Stimulated activated CD4-positive, alpha-beta T cell treated with anti-CD3 and anti-CD28 coated beads, Interleukin-15, amount 100 ng/mL, for 48 hours (primary cell): ENCODE results near the gene NF2.

ENCODE experiments used
- DNase-seq, 2 donors: peaks; one replicate each; pipeline ENCODE4 v3.0.0-alpha.2; 2020; ENCODE audit warnings: low read depth in 2 of 2

NF2 gene

DNA sequence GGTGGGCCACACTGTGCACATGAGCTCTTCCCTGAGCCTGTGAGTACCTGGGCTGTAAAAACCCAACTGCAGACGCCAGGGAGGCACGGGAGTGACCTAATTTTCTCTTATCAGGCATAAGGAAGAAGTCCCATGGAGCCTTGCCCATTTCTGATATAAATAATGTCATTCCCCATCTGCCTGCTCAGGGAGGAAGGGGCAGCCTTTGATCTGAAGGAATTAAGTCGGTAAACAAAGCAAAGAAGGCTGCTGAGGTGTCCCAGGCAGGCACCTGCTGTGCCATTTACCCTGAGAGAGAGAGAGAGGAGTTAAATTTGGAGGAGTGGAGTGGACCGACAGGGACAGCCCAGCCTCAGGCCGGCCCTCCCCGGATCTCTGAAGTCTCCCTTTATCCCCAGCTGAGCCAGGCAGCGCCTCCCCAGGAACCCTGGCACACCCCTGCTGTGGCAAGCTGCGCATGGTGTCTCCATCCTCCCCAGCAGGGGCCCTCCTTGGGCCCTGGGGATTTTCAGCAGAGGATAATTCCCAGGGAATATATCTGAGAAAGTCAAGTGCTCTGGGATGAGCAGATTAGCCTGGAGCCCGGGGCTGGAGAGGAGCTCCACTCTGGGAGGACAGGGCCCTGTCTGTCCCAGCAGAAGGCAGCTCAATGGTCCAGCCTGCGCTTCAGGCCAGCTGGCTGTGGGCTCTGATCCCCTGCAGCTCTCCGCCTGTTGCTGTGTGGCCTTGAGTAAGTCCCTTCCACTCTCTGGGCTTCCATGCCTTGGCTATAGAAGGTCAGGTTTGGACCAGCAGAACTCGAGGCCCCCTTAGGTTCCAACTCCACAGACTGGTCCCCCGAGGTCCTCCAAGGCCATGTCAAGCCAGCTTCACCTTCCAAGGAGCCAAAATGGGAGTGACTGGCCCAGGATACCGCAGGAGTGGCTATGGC lies 98.8 kb downstream of the NF2 start:
- DNase-seq, result no peak

DNA sequence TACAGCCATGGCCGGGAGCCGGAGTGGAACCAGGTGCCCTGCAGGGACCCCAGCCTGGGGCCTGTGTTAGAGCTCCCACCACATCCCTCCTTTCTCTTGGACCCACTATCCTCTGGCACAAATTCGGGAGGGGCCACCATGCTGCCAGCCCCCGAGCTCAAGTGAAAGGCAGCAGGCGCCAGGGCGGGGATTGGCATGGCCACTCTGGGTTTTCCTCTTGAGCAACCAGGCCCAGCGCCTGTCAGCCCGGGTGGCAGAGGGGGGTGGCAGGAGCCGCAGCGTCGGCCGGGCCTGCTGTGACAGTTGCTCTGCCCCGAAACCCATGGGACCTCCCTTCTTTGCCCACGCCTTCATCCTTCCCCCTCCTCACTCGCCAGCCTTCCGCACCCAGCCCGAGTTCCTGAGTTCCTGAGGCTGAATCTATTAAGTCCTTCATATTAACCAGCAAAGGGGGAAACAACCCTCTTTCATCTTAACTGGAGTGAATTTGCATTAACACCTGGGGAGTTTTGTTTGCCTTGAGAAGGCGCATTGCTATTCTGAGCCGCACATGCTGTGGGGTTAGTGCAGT lies 99.6 kb downstream of the NF2 start:
- DNase-seq, result no peak

DNA sequence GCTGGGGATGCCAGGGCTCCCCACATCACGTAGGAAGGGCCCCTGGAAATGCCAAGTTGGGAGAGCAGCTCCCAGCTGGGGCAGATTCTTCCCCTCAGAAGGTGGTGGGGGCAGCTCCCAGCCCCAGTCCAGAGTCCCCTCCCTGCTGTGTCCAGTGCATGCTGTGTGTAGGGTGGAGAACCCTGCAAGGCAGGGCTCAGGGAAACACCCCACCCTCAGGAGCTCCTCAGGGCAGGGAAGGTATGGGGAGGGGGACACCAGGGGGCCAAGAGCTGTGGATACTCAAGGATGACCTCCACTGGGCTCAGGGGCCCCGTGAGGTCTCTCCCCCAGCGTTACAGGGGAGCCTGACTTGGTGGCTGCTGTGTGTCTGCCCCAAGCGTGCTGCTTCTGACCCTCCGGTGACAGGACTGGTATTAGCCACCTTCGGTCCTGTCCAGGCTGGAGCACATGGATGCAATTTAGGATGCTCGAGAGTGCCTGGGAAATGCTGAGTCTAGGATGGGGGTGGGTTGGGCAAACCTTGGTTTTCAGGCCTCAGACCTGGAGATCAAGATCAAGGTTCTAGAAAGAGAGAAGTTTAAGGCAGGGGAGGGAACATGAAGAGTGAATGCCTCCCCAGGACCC lies 100.2 kb downstream of the NF2 start:
- no peak for DNase-seq

DNA sequence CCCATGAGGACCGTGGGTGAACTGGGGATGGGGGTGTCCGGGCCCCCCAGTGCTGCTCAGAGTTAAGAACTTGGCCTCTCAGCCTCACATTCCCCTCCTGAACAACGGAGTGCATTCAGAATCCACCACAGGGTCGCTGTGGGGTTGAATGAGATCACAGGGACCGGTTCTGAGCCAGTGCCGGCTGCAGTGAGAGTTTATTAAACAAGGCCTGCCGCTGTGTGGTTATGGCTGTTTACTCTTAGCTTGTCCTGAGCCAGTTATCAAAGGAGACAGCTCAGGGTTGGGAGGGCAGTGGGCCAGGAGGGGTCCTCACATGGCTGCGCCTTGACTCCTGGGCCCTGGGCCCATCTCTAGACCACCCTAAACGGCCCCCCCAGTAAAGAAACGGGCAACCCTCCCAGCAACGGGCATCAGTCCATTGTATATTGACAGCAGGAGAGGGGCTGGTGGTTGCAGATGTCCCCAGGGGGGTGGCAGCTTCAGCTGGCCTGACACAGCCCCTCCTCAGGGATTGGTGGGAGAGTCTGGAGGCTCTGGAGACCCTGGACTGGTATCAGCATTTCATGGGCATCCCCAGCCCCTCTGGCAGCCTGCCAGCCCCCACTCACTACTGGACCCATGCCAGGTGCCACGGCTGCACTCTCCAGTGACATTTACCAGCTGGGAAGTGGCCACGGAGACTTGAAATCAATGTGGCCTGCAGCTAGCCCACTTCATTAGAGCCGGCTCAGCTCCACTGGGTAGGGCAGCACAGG lies 101.3 kb downstream of the NF2 start:
- DNase-seq, result no peak

DNA sequence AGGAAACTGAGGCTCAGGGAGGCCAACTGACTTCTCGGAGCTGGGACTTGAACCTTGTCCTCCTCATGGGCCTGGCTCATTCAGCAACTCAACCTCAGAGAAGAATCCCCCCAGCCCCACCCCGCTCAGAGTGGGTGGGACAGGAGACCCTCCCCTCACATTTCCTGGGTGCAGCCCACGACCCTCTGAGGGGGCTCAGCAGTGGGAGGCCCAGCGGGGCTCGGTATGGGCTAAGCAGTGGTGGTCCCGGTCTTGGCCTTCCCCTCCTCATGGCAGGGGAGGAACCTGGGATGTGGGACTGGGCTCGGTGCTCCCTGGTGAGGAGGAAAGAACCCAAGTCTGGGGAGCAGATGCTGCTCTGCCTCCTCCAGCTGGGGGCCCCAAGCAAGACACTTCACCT lies 102.2 kb downstream of the NF2 start:
- no peak for DNase-seq

DNA sequence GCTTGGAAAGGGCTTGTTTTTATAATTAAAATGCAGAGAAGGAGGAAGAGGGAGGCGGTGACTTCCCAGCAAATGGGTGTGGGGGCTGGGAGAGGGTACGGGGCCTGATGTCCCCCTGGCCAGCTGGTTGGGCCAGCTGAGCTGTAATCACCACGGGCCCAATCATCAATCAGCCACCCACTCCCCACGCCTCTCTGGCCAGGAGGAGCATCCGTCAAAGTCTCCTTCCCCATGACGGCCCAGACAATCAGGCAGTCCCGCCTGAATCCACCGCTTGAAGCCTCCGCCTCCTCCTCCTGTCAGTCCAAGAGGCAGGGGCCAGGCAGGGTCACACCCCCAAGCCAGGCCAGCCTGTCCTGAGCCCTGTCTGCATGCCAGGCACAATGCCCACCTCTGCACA lies 103.1 kb downstream of the NF2 start:
- no peak for DNase-seq

DNA sequence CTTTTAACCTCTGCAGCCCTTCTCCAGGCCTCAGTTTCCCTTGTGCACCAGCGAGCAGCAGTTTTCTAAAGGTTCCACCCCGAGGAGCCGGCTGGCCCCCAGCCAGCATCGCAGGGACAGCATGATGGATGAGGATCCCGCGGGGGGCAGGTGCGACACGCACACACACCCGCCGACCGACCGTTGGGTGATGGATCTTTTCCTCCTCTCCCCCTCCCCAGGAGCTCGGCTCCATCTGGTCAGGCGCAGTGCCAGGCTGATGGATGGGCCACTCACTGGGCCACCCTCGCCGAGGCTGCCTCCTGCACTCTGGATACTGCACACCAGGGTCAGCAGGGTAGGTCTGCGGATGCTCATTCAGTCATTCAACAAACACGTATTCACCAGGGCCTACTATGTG lies 103.6 kb downstream of the NF2 start:
- DNase-seq, result no peak

DNA sequence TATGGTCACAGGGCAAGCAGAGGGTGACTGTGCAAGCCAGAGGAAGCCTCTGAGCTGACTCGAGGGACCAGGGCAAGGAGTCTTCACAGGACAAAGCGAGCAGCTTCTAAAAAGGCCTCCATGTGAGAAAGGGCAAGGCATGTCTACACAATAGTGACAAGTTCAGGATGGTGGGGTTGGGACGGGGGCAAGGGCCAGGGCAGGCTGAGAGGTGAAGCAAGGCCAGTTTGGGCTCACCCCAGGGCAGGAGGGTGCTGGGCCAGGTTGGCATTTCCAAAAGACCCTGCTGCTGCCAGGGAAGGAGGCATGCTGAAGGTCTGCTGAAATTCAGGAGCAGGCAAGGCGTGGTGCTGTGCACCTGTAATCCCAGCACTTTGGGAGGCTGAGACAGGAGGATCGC lies 104.0 kb downstream of the NF2 start:
- no peak for DNase-seq

DNA sequence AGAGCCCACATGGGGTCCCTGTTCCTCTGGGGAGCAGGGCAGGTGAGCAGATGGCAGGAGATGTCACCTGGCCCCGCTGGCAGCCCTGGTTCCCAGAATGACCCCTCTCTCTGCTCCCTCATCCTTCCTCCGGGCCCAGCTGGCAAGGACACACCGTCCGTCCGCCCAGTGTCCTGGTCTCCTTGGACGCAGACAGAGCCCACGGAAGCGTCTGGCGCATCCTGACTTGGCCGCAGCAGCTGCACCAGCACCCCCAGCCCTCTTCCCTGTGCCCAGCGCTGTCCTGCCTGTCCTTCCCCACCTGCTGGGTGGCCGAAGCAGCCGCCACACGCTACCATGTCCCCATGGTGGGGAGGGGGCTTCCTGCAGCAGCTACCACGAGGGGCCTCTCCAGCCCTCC lies 106.8 kb downstream of the NF2 start:
- DNase-seq, result no peak

DNA sequence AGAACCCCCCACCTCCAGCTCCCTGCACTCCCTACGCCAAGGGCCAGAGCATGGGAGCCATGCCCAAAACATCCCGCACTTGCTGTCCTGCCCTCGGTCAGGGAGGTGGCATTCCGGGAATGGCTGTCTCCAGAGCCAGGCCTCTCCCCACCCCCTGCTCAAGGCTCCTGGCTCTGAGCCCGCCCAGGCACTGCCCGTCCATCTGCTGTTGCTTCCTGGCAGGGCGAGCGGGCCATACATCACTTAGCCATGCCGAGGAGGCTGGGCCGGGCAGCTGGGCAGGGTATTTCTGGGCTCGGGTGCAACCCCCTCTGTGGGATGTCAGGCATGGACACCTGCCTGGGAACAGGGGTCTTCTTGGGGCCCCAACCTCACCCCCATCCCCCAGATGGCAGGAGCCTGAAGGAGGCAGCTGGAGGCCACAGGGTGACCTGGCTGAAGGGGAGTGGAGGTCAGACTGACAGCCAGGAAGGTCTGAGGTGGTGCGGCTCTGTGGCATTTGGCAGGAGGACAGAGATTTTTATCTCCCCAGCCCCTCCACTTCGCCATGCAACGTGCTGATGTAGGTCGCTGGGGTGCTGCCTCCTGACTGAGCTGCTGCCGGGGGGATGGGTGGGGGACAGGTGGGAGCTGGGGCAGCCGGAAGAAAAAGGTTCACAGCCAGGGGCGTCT lies 107.6 kb downstream of the NF2 start:
- no peak for DNase-seq

DNA sequence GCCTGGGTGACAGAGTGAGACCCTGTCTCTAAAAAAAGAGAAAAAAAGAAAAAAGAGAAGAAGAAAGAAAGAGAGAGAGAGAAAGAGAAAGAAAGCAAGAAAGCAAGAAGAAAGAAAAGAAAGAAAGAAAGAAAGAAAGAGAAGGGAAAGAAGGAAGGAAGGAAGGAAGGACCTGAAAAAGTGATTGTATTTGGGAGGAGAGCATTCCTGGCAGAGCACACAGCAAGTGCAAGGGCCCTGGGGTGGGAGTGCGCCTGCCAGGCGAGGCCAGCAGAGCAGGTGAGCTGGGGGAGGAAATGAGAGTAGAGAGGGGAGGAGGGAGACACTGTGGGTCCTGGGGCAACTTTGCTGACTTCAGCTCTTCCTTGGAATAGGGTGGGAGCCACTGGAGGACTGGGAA lies 108.7 kb downstream of the NF2 start:
- no peak for DNase-seq

DNA sequence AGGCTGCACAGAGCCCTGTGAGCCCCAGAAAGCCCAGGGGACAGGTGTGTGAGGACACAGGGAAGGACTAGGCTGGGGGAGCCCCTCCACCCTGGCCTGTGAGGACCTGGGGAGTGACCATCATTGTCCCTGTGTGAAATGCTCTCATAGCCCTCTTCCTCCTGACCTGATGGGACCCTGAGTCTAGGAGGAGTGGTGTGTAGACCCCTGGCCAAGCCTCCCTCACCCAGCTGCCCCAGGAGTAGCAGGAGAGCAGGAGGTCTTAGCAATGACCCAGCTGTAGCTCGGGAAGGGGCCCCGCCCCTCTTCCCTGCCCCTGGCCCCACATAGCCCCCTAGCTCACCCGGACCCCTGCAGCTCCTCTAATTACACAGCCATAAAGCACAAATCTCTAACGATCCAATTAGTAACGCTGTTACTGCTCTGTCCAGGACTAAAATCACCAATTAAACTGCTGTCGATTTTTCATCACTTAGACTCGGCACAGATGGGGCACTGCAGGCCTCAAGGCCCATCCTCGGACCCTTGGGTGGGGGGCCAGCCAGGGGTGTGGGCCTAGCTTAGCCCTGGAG lies 109.8 kb downstream of the NF2 start:
- DNase-seq, result no peak

DNA sequence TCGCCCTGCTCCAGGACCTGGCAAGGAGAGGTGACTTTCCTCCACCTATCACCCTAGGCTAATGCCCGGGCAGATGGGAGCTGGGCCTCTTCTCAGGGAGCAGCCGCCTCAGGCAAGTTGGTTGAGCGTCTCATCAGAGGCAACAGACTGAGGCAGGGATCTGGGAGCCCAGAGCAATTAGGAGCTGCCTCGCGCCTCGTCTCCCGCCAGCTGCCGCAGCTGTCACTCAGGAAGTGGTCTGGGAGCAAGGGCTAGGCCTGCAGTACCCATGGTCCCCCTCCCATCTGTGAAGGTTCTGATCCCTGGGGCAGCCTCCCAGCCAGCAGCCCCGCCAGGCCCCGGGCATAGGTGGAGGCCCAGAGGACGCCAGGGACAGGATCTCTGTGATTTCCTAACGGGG lies 111.8 kb downstream of the NF2 start:
- no peak for DNase-seq

DNA sequence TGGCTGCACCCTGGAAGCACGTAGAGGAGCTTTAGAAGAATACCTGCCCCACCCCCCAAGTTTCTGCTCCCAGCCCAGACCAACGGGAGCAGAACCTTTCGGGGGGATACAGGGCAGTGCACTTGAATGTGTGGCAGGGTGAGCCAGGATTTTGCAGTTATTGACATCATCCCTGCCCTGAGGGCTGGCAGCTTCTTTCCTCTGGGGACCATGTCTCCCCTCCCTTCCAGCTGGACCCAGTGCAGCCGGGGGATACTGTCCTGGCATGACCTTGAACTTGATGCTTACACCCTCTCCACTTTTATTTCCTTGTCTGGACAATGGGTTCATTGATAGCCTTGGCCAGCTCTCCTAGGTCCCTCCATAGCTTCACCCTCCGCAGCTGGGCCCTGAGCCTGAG lies 112.3 kb downstream of the NF2 start:
- DNase-seq, result no peak

DNA sequence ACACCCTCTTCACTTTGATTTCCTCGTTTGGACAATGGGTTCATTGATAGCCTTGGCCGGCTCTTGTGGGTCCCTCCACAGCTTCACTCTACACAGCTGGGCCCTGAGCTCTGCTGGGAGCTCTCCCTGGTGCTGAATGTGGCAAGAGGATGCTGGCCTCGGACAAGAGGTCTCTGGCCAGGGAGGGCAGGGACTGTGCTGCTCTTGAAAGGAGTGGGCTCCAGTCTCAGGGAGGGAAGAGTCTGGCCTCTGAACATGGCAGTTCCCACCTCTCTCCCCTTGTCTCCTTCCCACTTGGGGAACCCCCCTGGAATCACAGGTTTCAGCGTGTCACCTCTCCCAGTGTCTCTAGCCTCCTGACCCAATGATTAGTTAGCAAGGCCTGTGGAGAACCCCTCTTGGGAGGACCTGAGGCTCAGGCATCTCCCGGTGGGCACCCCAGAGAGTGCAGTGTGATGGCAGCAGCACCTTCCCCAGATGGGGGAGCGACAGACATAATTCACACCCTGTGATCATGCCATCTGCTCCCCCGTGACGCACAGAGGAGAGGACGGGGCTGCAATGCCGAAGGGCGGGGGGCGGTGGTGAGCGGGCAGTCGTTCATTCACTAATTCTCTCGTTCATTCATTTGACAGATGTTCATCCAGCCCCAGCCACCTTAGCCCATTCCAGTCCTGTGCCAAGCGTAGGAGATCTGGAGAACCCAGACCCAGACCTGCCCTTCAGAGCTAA lies 113.5 kb downstream of the NF2 start:
- no peak for DNase-seq

DNA sequence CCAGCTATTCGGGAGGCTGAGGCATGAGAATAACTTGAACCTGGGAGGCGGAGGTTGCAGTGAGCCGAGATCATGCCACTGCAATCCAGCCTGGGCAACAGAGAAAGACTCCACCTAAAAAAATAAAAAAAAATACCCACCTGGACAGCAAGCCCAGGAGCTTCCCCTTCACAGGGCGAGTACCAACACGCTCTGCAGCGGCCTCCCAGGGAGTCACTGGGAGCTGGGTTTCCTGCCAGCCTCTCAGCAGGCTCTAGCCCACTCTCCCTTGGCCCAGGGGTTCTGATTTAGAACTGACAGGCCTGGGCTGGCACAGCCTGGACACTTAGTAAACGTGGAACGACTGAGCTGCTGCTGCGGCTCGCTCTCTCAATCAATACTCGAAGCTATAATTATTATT lies 114.4 kb downstream of the NF2 start:
- DNase-seq, result no peak

DNA sequence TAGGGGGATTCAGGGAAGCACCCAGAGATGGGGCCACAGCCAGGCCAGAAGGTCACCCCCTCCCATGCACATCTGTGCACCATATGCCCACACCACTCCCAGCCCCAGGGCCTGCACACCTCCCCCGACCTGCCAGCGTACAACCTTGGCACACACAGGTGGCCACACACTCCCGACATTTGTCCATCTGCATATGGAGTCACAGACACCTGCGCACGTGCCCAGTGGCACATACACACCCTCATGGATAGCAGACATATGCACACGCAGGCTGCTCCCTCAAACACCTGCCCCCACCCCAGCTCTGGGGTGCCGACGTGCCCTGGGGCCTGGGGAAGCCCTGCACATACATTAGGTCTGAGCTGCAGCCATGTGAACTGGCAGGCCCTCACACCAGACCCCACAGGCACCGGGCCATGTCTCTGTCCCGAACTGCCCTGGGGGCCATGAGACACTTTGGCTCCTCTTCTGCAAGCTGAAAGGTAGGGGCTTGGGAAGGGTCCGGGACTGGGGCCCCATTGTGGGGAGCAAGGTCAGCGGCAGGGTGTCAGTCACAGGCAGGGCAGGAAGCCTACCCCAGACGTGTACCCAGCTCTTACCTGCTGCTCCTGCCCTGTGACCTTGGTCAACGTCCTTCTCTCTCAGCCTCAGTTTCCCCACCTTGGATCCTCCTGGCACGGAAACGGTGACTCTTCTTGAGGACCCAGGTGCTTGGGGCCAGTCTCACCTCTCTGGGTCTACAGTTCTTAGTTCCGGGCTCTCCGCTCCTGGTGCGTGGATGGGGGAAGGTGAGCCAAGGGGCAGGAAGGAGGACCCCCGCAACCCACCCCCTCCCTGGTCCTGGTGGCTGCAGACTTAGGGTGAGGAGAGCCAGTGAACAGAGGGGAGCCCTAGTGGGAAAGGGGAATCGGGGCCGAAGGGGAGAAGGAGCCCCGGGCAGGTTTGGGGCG lies 115.8 kb downstream of the NF2 start:
- DNase-seq, result no peak

DNA sequence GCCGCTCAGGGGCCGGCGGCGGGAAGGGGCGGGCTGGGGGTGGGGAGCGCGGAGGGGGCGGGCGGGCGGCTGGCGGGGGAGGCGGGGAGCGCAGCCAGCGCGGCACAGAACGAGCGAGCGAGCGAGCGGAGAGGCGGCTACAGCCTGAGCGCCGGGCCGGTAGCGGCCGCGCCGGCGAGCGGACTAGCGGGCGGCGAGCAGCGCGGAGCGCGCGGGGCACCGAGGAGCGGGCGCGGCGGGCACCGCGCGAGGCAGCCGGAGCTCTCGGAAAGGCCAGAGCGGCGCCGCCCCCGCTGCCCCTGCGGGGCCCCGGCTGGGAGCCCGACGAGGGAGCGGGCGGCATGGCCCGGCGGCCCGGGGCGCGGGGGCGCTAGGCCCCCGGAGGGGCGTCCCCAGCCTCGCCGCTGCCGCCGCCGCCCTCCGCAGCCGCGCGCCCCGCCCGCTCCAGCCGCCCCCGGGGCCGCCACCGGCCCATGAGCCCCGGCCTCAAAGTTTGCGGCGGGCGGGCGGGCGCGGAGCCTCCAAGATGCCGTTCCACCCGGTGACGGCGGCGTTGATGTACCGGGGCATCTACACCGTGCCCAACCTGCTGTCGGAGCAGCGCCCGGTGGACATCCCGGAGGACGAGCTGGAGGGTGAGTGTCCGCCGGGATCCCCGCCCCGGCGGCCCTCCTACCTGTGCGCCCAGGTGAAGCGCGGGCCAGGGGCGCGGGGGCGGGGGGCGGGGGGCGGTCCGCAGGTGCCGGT lies 116.6 kb downstream of the NF2 start, which contains the start of gene CABP7:
TSS of gene CABP7 (plus strand) at position 105 of the 747 bp plus-strand sequence. CDS start at position 527, 422 bp downstream.
- no peak for DNase-seq
